Stimulated activated CD8-positive, alpha-beta memory T cell treated with anti-CD3 and anti-CD28 coated beads, Interleukin-7, amount 100 ng/mL, for 48 hours (primary cell): ENCODE results near the gene EXOC6B.

Source experiments
- DNase-seq, 2 donors: peaks; one replicate each; pipeline ENCODE4 v3.0.0-alpha.2; 2020; ENCODE audit warnings: low read depth in 1 of 2; ENCODE audit errors: extremely low read depth in 1 of 2

EXOC6B gene

GRCh38 chr2:72129681-72130340, 696.0 kb downstream of the EXOC6B start:
- DNase-seq, result no peak

GRCh38 chr2:72128843-72129227, 697.0 kb downstream of the EXOC6B start:
- DNase-seq, result no peak

GRCh38 chr2:72128059-72128842, 697.6 kb downstream of the EXOC6B start:
- DNase-seq, result no peak

GRCh38 chr2:72127401-72128058, 698.3 kb downstream of the EXOC6B start:
- no peak for DNase-seq

GRCh38 chr2:72126186-72127100, 699.4 kb downstream of the EXOC6B start:
- DNase-seq, result no peak
